Neural cell (in vitro differentiated cells): ENCODE measurements around the gene SBDS. TPM values are rescaled to one million over a fixed set of nuclear protein-coding genes. Genes with fewer than 3 reads are reported as not detected.
"Not testable (repeated sequence)": the region's sequence is repeated elsewhere in the genome, so short reads cannot be mapped to it uniquely, and the experiment has no call there.

Experiments used
- H2AFZ ChIP-seq: fragments of 200-600, 300-800 bp; sonication (generic), shearing (Covaris generic); 2 replicates; pipeline ENCODE4 v1.6.0; 2014; ENCODE audit warnings: low read depth, mild to moderate bottlenecking, antibody characterized with exemption, low read length, moderate library complexity
- H3F3A ChIP-seq: fragments of 200-600 bp; shearing (Covaris generic); 2 replicates; pipeline ENCODE4 v1.6.1; 2016; ENCODE audit warnings: mild to moderate bottlenecking, moderate library complexity, mixed read lengths, antibody characterized with exemption, low read length; ENCODE audit not compliant: insufficient read depth, poor library complexity, severe bottlenecking
- H3K27ac ChIP-seq: fragments of 200-600, 300-800 bp; sonication (generic), shearing (Covaris generic); 2 replicates; pipeline ENCODE4 v1.5.1; 2014; ENCODE audit warnings: mild to moderate bottlenecking, low read length, moderate library complexity
- H3K27me3 ChIP-seq: fragments of 300-800, 200-600 bp; sonication (generic), shearing (Covaris generic); 2 replicates; pipeline ENCODE4 v1.6.0; 2014; ENCODE audit warnings: mild to moderate bottlenecking, low read depth, low read length, moderate library complexity; ENCODE audit not compliant: insufficient read depth
- H3K36me3 ChIP-seq: fragments of 300-800, 200-600 bp; sonication (generic), shearing (Covaris generic); 2 replicates; pipeline ENCODE4 v1.5.1; 2014; ENCODE audit warnings: mild to moderate bottlenecking, antibody characterized with exemption, low read length, moderate library complexity; ENCODE audit not compliant: insufficient read depth
- H3K4me2 ChIP-seq: fragments of 300-800, 200-600 bp; sonication (generic), shearing (Covaris generic); 2 replicates; pipeline ENCODE4 v1.6.0; 2014; ENCODE audit warnings: mild to moderate bottlenecking, low read length
- H3K4me3 ChIP-seq: fragments of 300-800, 200-600 bp; sonication (generic), shearing (Covaris generic); 2 replicates; pipeline ENCODE4 v1.5.1; 2014; ENCODE audit warnings: mild to moderate bottlenecking, low read length, moderate library complexity
- H3K79me2 ChIP-seq: fragments of 200-600 bp; shearing (Covaris generic); replicated peaks from 2 replicates; pipeline ENCODE4 v1.6.0; 2014; ENCODE audit warnings: mild to moderate bottlenecking, low read length, moderate library complexity; ENCODE audit not compliant: insufficient read depth
- H3K9ac ChIP-seq: fragments of 300-800, 200-600 bp; sonication (generic), shearing (Covaris generic); 2 replicates; pipeline ENCODE4 v1.6.1; 2016; ENCODE audit warnings: mild to moderate bottlenecking, low read length, mixed read lengths
- H3K9me2 ChIP-seq: fragments of 200-600 bp; shearing (Covaris generic); 2 replicates; pipeline ENCODE4 v1.6.1; 2016; ENCODE audit warnings: mild to moderate bottlenecking, low read length, mixed read lengths; ENCODE audit not compliant: insufficient read depth
- H3K9me3 ChIP-seq: fragments of 200-600, 300-800 bp; sonication (generic), shearing (Covaris generic); 2 replicates; pipeline ENCODE4 v1.6.1; 2016; ENCODE audit warnings: mild to moderate bottlenecking, mixed run types, low read length, moderate library complexity, mixed read lengths
- H4K20me1 ChIP-seq: fragments of 200-600 bp; shearing (Covaris generic); 2 replicates; pipeline ENCODE4 v1.6.1; 2016; ENCODE audit warnings: mild to moderate bottlenecking, mixed run types; ENCODE audit not compliant: insufficient read depth
- EP300 ChIP-seq: fragments of 450-650 bp; conservative IDR thresholded peaks from 2 replicates; pipeline ENCODE4 v1.6.1; 2014; ENCODE audit warnings: antibody characterized with exemption, mild to moderate bottlenecking, moderate library complexity; ENCODE audit not compliant: poor library complexity, severe bottlenecking
- EZH2 ChIP-seq: fragments of 200-600, 300-800 bp; shearing (Covaris generic), sonication (generic); IDR thresholded peaks from 2 replicates; pipeline ENCODE4 v1.6.1; 2014; ENCODE audit warnings: antibody characterized with exemption, low read length, borderline replicate concordance, mild to moderate bottlenecking; ENCODE audit not compliant: insufficient read depth, poor library complexity, severe bottlenecking
- MXI1 ChIP-seq: fragments of 450-650 bp; conservative IDR thresholded peaks from 2 replicates; pipeline ENCODE4 v1.6.1; 2014; ENCODE audit warnings: antibody characterized with exemption, mild to moderate bottlenecking; ENCODE audit not compliant: poor library complexity, severe bottlenecking
- POLR2AphosphoS5 ChIP-seq: IDR thresholded peaks from 2 replicates; pipeline ENCODE4 v1.6.1; 2012
- RAD21 ChIP-seq: fragments of 450-650 bp; conservative IDR thresholded peaks from 2 replicates; pipeline ENCODE4 v1.6.1; 2014; ENCODE audit warnings: antibody characterized with exemption, mild to moderate bottlenecking, moderate library complexity
- SMC3 ChIP-seq: fragments of 450-650 bp; conservative IDR thresholded peaks from 2 replicates; pipeline ENCODE4 v1.6.1; 2014; ENCODE audit warnings: antibody characterized with exemption, mild to moderate bottlenecking, moderate library complexity; ENCODE audit not compliant: poor library complexity
- TAF1 ChIP-seq: IDR thresholded peaks from 2 replicates; pipeline ENCODE4 v1.6.1; 2012; ENCODE audit warnings: low read depth
- polyA plus RNA-seq: library from polyadenylated mRNA; depleted of rRNA; stranded (reverse); fragments of >200 nt; gene quantifications from 2 replicates; pipeline ENCODE4 v1.2.3, GENCODE V29; 2014
- TF ChIP-seq, protein P1 (sequence below): IDR thresholded peaks from 2 replicates; pipeline ENCODE4 v1.6.1; 2012; ENCODE audit warnings: borderline replicate concordance
- TF ChIP-seq, protein P2 (sequence below): fragments of 450-650 bp; IDR thresholded peaks from 2 replicates; pipeline ENCODE4 v1.5.1; 2014; ENCODE audit warnings: antibody characterized with exemption, mild to moderate bottlenecking, moderate library complexity; ENCODE audit not compliant: poor library complexity, severe bottlenecking

The SBDS gene
- polyA plus RNA-seq, 1 donor from 2014 or later: 91.1 TPM

DNA sequence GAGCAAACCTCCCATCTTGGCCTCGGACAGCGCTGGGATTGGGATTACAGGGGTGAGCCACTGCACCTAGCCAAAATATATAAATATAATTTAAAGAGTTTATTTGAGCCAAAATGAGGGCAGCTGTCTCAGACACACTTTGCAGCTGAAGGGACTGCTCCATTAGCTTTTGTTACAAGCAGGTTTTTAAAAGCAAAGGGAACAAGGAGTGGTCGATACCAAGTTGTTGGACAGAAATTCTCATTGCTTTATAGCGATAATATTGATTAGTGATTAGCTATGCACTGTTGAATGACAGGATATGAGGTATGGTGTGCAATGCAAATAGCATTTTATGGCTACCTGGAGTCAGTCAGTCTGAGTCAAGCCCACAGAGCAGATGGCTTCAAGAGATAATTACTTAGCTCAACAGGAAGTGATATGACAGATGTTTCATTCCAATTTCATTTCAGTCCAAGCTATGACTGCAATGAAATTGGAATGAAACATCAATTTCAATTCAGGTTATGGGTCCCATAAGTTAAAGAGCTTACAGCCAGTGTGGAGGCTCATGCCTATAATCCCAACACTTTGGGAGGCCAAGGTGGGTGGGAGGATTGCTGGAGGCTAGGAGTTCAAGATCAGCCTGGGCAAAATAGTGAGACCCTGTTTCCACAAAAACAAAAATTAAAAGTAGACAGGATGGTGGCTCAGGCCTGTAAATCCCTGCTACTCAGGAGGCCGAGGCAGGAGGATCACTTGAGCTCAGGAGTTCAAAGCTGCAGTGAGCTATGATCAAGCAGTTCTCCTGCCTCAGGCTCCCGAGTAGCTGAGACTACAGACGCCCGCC, 24.4 kb upstream of the SBDS start:
- Histone ChIP-seq H3K36me3 (no peaks in the 10 kb centered on the region), H3K27ac (no peak overlapping the region), H2AFZ (no peak overlapping the region), H3K9ac (no peak overlapping the region), H3K4me2 (no peak overlapping the region), H3F3A (no peaks in the 10 kb centered on the region), H4K20me1 (no peaks in the 10 kb centered on the region), H3K9me2 (no peaks in the 10 kb centered on the region), H3K9me3 (no peaks in the 10 kb centered on the region), H3K4me3 (no peak overlapping the region), H3K79me2 (no peaks in the 10 kb centered on the region), H3K27me3 (no peaks in the 10 kb centered on the region)
- TF ChIP-seq SMC3 (no peak), RAD21 (no peak), TAF1 (no peak), POLR2AphosphoS5 (no peak), EP300 (no peak)

DNA sequence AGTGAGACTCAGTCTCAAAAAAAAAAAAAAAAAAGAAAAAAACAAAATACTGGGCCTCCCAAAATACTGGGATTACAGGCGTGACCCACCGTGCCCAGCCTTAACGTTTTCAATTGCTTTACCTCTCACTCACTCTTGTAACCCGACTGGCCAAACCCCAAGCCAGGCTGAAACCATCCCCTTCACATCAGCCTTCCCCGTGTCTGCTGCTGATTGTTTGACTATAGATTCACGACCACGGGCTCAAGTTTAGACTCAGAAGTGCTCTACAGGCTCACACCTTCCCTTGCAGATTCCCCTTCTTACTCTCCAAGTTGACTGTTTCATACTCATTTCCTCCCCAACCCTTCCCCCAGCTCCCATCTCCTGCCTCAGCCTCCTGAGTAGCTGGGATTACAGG, 23.6 kb upstream of the SBDS start:
- Histone ChIP-seq H3K36me3 (no peaks in the 10 kb centered on the region), H3K27me3 (no peaks in the 10 kb centered on the region), H3F3A (no peaks in the 10 kb centered on the region), H4K20me1 (no peaks in the 10 kb centered on the region), H3K9ac (no peak overlapping the region), H3K4me3 (no peak overlapping the region), H3K4me2 (no peak overlapping the region), H3K9me2 (no peaks in the 10 kb centered on the region), H3K27ac (no peak overlapping the region), H2AFZ (no peak overlapping the region), H3K9me3 (no peaks in the 10 kb centered on the region), H3K79me2 (no peaks in the 10 kb centered on the region)
- TF ChIP-seq, protein P1, sequence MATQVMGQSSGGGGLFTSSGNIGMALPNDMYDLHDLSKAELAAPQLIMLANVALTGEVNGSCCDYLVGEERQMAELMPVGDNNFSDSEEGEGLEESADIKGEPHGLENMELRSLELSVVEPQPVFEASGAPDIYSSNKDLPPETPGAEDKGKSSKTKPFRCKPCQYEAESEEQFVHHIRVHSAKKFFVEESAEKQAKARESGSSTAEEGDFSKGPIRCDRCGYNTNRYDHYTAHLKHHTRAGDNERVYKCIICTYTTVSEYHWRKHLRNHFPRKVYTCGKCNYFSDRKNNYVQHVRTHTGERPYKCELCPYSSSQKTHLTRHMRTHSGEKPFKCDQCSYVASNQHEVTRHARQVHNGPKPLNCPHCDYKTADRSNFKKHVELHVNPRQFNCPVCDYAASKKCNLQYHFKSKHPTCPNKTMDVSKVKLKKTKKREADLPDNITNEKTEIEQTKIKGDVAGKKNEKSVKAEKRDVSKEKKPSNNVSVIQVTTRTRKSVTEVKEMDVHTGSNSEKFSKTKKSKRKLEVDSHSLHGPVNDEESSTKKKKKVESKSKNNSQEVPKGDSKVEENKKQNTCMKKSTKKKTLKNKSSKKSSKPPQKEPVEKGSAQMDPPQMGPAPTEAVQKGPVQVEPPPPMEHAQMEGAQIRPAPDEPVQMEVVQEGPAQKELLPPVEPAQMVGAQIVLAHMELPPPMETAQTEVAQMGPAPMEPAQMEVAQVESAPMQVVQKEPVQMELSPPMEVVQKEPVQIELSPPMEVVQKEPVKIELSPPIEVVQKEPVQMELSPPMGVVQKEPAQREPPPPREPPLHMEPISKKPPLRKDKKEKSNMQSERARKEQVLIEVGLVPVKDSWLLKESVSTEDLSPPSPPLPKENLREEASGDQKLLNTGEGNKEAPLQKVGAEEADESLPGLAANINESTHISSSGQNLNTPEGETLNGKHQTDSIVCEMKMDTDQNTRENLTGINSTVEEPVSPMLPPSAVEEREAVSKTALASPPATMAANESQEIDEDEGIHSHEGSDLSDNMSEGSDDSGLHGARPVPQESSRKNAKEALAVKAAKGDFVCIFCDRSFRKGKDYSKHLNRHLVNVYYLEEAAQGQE: no peak
- TF ChIP-seq EZH2 (no peak), SMC3 (no peak), POLR2AphosphoS5 (no peak), TAF1 (no peak), RAD21 (no peak), MXI1 (no peak), EP300 (no peak)
- TF ChIP-seq, protein P2, sequence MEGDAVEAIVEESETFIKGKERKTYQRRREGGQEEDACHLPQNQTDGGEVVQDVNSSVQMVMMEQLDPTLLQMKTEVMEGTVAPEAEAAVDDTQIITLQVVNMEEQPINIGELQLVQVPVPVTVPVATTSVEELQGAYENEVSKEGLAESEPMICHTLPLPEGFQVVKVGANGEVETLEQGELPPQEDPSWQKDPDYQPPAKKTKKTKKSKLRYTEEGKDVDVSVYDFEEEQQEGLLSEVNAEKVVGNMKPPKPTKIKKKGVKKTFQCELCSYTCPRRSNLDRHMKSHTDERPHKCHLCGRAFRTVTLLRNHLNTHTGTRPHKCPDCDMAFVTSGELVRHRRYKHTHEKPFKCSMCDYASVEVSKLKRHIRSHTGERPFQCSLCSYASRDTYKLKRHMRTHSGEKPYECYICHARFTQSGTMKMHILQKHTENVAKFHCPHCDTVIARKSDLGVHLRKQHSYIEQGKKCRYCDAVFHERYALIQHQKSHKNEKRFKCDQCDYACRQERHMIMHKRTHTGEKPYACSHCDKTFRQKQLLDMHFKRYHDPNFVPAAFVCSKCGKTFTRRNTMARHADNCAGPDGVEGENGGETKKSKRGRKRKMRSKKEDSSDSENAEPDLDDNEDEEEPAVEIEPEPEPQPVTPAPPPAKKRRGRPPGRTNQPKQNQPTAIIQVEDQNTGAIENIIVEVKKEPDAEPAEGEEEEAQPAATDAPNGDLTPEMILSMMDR: no peak

DNA sequence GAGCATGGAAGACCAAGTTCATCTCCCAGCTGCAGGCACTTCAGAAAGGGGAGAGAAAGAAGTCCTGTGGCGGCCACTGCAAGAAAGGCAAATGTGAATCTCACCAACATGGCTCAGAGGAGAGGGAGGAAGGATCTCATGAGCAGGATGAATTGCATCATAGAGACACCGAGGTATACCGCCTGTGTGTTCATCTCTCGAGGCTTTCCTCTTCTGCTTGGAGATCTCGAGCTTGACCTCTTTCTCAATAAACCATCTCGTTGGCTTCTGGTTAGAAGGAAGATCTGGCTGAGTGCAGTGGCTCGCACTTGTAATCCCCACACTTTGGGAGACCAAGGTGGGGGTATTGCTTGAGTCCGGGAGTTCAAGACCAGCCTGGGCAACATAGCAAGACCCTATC, 22.6 kb upstream of the SBDS start:
- not testable (repeated sequence) for H3K27ac ChIP-seq, H3K9me2 ChIP-seq, H3F3A ChIP-seq, H2AFZ ChIP-seq, H3K36me3 ChIP-seq, H3K79me2 ChIP-seq, H3K9ac ChIP-seq, H3K4me3 ChIP-seq, H3K4me2 ChIP-seq, H3K9me3 ChIP-seq, H4K20me1 ChIP-seq, H3K27me3 ChIP-seq

DNA sequence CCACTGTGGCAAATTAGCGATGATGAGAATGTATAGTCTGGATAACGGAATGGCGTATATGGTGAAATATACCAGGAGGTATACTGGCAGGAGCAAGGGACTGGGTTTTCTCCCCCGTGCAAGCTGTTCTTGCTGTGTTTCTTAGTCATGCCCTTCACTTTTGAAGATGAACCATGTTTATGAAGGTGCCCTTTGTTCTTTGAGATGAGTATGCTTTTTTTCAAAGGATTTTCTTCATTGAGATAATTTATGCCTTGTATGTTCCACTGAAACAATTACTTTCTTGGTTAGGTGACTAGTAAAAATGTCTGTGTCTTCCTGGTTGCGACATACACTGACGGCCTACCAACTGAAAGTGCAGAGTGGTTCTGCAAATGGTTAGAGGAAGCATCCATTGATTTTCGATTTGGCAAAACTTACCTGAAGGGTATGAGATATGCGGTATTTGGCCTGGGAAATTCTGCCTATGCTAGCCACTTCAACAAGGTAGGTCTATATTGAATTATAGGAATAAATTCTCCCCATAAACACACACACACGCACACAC, 18.8 kb upstream of the SBDS start:
- not testable (repeated sequence) for H3K36me3 ChIP-seq

DNA sequence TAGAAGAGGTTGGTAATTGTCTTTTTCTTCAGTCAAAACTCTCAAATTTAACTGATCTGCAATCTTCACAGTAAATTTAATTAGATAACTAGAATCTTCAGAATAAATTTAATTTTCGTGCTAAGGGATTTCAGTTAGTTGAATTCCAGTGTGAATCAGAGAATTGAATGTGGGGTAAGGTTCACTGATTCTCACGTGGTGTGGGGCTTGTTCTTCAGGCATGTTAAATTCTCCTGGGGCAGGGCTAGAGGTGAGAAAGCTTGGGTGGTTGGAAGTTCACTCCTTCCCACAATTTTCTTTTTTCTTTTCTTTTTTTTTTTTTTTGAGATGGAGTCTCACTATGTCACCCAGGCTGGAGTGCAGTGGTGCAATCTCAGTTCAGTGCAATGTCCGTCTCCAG, 14.3 kb upstream of the SBDS start:
- H3K4me3 ChIP-seq, H3K9me3 ChIP-seq, H3F3A ChIP-seq, H3K36me3 ChIP-seq, H3K9me2 ChIP-seq, H4K20me1 ChIP-seq, H2AFZ ChIP-seq, H3K27me3 ChIP-seq, H3K27ac ChIP-seq, H3K4me2 ChIP-seq, H3K9ac ChIP-seq, H3K79me2 ChIP-seq: not testable (repeated sequence)

More for the DNA sequence above, 18.8 kb upstream of the SBDS start:
- H3K9ac ChIP-seq, H3K27ac ChIP-seq, H3F3A ChIP-seq, H3K9me3 ChIP-seq, H3K4me3 ChIP-seq, H3K9me2 ChIP-seq, H2AFZ ChIP-seq, H3K79me2 ChIP-seq, H3K4me2 ChIP-seq, H3K27me3 ChIP-seq, H4K20me1 ChIP-seq: not testable (repeated sequence)
